GM21529 (cell line): Measurements from ENCODE around the gene CATSPERE.
"Not testable (repeated sequence)": the region's sequence is repeated elsewhere in the genome, so short reads cannot be mapped to it uniquely, and the experiment has no call there.

Experiments
- ATAC-seq: cut with Tn5 transposase; IDR thresholded peaks from one replicate; pipeline ENCODE4 v1.9.1; 2021; ENCODE audit not compliant: unreplicated experiment

CATSPERE gene

GRCh38 chr1:244536316-244536715 lies 75.2 kb downstream of the CATSPERE start:
- no peak for ATAC-seq

DNA sequence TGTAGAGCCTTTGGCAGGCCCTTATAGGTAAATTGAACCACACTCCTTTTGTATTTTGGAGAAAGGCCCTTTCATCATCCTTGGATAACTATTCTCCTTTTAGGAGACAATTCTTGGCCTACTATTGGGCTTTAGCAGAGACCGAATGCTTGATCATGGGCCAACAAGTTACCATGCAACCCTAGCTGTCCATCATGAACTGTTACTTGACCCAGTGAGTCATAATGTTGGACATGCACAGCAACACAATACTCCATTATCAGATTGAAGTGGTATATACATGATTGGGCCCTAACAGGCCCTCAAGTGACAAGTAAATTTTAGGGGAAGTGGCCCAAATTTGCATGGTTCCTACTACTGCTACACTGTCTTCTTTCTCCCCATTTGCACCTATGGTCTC lies 84.4 kb downstream of the CATSPERE start:
- ATAC-seq = no peak

DNA sequence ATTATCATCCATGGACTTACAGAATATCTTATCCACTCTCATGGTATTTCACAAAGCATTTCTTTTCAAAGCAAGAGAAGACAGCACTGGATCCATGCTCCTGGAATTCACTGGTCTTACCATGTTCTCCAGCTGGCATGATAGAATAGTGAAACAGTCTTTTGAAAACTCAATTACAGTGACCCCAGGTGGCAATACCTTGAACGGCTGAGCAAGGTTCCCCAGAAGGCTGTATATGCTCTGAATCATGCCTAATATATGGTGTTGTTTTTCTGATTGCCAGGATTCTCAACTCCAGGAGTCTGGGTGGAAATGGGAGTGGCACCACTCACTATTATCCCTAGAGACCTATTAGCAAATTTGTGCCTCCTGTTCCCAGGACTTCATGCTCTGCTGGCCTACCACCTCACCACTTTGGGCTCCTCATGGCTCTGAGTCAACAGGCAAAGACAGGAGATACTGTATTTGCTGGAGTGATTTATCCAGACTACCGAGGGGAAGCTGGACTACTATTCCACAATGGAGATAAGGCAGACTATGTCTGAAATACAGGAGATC lies 87.6 kb downstream of the CATSPERE start:
- ATAC-seq = no peak

DNA sequence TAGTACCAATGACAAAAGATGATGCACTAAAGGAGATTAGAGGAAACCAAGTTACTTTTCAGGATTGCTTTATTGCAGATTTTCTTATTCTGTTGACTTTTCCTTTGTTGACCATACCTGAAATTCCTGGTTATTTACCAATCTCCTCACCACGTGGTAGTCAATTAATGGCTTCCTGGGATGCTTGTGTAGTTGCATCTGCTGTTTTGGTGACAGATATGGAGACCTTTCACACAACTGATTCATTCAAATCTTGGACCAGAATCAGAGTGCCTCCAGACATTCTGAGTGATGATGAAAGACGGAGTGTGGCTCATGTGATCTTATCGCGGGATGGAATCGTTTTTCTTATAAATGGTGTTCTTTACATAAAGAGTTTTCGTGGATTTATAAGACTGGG lies 91.3 kb downstream of the CATSPERE start:
- ATAC-seq = no peak

DNA sequence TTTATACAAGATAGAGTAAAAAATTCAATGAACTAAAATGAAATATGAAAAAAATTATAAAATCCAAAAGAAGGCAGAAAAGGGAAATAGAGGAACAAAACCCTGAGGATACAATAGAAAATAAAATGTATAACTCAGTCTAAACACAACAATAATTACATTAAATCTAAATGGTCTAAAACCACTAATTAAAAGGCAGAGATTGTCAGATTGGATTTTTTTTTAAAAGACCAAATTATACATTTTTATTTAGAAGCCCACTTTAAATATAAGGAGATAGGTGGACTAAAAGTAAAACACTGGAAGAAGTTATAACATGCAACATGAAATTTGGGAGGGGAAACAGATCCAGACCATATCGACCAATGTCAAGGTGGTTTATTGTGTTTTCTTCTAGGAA lies 95.2 kb downstream of the CATSPERE start:
- no peak for ATAC-seq

GRCh38 chr1:244557565-244557964 lies 96.5 kb downstream of the CATSPERE start:
- ATAC-seq = no peak

DNA sequence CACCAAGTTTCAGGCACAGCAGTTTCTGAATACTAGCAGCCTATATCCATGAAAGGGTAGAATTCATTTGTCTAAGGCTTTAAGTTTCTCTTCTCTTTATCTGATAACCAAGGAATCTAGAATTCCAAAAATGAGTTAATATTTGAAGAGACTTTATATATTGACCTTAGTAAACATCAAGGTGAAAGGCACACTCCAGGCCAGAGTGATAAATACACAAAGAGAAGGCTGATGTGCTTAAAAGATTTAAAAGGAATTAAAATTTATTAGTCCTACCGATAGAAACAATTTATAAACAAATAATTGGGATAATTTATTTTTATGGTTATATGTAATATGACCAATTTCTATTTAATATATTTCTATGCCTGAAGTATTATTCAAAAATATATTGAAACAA lies 98.5 kb downstream of the CATSPERE start:
- no peak for ATAC-seq

- ATAC-seq = not testable (repeated sequence)
Measured at GRCh38 chr1:244562877-244563276, 101.8 kb downstream of the CATSPERE start.

DNA sequence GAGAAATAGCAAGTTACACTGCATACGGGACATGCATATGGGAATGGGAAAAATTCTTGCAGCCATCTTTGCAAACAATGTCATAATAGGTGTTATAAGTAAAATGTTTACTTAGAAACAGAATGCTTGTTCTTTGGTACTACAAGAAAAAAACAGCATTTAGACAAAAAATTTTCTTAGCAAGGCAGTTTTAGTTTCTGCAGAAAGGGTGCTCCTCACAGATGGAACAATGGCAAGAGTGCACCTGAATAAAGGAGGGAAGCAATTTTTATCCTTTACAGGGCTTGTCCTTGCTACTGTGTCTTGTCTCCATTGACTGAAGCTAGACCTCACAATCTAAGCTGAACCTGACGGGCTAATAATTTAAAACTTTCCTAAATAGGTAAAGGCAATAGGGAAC lies 112.7 kb downstream of the CATSPERE start:
- ATAC-seq = no peak

- ATAC-seq = no peak
Measured at GRCh38 chr1:244576259-244576892, 115.3 kb downstream of the CATSPERE start.

- ATAC-seq = not testable (repeated sequence)
Measured at GRCh38 chr1:244578205-244578604, 117.1 kb downstream of the CATSPERE start.

GRCh38 chr1:244583358-244583982 lies 122.4 kb downstream of the CATSPERE start:
- no peak for ATAC-seq

DNA sequence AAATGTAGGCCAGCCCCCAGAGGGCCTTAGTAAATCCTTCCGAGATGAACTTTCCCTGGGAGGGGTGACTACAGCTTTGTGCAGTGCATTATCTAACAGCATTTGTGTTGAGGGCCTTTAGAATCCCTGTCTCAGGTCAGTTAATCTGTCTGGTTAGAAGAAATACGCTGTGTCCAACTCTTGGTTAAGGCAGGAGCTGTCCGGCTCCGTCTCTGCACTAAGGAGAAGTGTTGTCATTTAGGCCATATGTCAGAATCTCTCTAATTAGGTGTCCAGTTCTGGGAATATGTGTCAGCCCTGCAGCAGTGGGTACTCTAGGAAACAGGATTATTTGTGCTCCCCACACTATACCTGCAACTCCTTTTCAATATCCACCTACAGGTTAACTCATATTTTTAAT lies 124.8 kb downstream of the CATSPERE start:
- ATAC-seq = no peak

DNA sequence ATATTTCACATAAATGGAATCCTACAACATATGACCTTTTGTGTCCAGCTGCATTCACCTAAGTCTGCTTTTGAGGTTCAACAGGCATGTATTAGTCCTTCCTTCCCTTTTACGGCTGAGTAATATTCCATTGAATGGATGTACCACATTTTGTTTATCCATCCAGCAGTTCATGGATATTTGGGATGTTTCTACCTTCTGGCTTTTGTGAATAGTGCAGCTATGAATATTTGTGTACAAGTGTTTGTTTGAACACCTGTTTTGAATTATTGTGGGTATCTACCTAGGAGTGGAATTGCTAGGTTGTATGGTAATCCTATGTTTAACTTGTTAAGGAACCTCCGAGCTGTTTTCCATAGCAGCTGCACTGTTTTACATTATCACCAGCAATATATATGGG lies 129.6 kb downstream of the CATSPERE start:
- ATAC-seq = no peak

GRCh38 chr1:244598611-244599010 lies 137.5 kb downstream of the CATSPERE start:
- ATAC-seq = no peak

GRCh38 chr1:244599937-244600350 lies 138.9 kb downstream of the CATSPERE start:
- peak; percentile 98 for ATAC-seq

DNA sequence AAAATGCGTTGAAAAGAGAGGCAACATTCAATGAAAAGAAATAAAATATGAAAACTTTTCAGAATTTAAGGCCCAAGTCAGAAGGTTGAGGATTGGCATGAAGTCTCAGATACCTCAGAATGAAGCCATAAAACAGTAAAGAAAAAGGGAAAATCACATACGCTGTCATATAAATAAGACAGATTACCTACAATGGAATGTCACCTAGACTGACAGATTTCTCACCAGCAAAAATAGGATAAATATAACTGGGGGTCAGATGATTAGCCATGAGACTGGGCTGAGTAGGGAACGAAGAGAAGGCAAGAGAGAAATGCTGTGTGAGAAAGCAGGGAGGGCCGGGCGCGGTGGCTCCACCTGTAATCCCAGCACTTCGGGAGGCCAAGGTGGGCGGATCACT lies 140.3 kb downstream of the CATSPERE start:
- ATAC-seq = no peak

GRCh38 chr1:244603498-244603897 lies 142.4 kb downstream of the CATSPERE start:
- ATAC-seq = no peak

- ATAC-seq = no peak
Measured at GRCh38 chr1:244605835-244606370, 144.8 kb downstream of the CATSPERE start.

DNA sequence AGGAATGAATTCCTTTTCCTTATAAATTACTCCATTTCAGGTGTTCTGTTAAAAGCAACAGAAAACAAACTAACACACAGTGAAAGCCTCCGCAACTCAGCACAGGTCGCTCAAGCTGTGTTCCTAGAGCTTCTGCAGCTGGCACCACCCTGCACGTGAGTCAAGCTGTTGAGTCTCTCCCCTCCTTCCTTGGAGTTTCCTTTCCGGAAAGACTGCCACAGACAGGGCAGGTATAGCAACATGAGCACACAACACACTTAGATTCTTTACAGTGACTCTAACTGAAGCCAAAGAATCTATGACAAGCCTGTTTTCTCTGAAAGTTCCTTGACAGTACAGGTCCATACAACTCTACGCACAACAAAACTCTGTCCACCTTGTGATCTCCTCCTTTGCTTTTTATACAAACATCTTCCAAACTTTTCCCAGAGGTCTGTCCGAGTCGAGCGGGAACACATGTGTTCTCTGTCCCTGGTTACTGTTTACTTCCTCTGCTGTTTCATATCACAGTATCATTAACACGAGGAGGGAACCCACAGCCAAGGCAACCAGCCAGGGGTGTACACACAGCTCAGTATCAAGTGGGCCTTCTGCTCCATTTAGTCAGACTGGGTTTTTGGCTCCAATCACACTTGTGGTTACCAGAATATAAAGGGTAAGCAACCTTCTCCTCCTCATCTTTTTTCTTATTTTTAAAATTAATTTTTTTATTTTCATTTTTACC lies 153.2 kb downstream of the CATSPERE start:
- no peak for ATAC-seq

- no peak for ATAC-seq
Measured at GRCh38 chr1:244614879-244615278, 153.8 kb downstream of the CATSPERE start.

GRCh38 chr1:244615301-244615700 lies 154.2 kb downstream of the CATSPERE start:
- no peak for ATAC-seq
